Measurements from ENCODE around the gene MROH7. TPM values are rescaled to one million over a fixed set of nuclear protein-coding genes. Genes with fewer than 3 reads are reported as not detected.

Gene MROH7
- total and polyA plus RNA-seq, 4 donors: 2.1 to 42.3 (median 14.7) TPM

GRCh38 chr1:54754486-54755285, 113.1 kb downstream of the MROH7 start:
- 90 to 91% methylated on average over 24 to 25 of the region's 25 CpGs for WGBS, 2 donors
- no peak overlapping the region for H3K27ac ChIP-seq (ENCODE audit: low read depth in 1 of 2, low read length in 2 of 2)
- no peak overlapping the region for H3K4me3 ChIP-seq (ENCODE audit: low read length in 2 of 2)
- no peaks in the 10 kb centered on the region for H3K27me3 ChIP-seq (ENCODE audit: control insufficient read depth in 1 of 2, insufficient read depth in 2 of 2, low read length in 1 of 2)
- no peak for ATAC-seq (ENCODE audit: low FRiP score)
- DNase-seq: no peak
- H3K36me3 ChIP-seq (ENCODE audit: control insufficient read depth in 1 of 2, insufficient read depth in 2 of 2, low read length in 1 of 2): peaks cover 0 to 3% of the 10 kb centered on the region in 2 donors
- intact Hi-C loops (cut with DNase I): no loop called here
- no peaks in the 10 kb centered on the region for H3K9me3 ChIP-seq (ENCODE audit: control insufficient read depth, low read length)
- no peaks in the 10 kb centered on the region for H3K4me1 ChIP-seq (ENCODE audit: control insufficient read depth in 1 of 2, insufficient read depth in 2 of 2, low read length in 2 of 2)

GRCh38 chr1:54757833-54758232, 116.2 kb downstream of the MROH7 start:
- Histone ChIP-seq H3K4me1 (ENCODE audit: control insufficient read depth in 1 of 2, insufficient read depth in 2 of 2, low read length in 2 of 2) (no peaks in the 10 kb centered on the region), H3K9me3 (ENCODE audit: control insufficient read depth, low read length) (no peaks in the 10 kb centered on the region), H3K27me3 (ENCODE audit: control insufficient read depth in 1 of 2, insufficient read depth in 2 of 2, low read length in 1 of 2) (no peaks in the 10 kb centered on the region), H3K27ac (ENCODE audit: low read depth in 1 of 2, low read length in 2 of 2) (no peak overlapping the region), H3K36me3 (ENCODE audit: control insufficient read depth in 1 of 2, insufficient read depth in 2 of 2, low read length in 1 of 2) (peaks cover 0 to 3% of the 10 kb centered on the region in 2 donors), H3K4me3 (ENCODE audit: low read length in 2 of 2) (no peak overlapping the region)
- ATAC-seq (ENCODE audit: low FRiP score) (no peak), DNase-seq (no peak)
- WGBS, 2 donors: 92 to 94% methylated on average over 9 of the region's 9 CpGs
- intact Hi-C loops (cut with DNase I): no loop called here

DNA sequence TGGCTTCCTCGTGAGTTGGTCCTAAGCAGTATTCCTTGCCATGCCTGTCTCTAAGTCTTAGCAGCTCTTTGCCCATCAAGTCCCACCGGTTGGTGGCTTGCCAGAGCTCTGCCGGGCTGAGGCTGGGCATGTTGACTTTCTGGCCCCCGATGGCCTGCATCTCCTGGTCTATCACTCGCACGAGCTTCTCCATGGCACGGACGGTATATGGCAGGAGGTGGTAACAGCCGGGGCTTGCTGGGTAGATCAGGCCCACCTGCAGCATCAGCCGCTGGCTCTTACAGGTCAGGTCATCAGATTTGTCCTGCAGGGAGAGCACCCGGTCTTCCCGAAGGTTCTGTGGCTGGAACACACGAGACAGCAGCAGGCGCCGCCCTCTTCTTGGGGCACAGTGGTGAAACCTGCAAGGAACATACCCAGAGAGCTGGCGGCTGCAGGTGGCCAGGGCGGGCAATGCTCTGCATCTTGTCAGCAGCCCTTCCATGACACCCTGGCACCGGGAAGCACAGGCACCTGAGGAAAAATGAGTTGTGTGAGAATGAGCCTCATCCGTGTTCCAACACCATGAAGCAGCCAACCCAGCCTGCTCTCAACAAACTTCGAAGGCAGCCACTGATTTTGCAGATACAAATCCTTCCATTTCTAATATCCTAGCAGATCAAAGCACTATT, 117.2 kb downstream of the MROH7 start:
- no peaks in the 10 kb centered on the region for H3K9me3 ChIP-seq (ENCODE audit: control insufficient read depth, low read length)
- no peaks in the 10 kb centered on the region for H3K27me3 ChIP-seq (ENCODE audit: control insufficient read depth in 1 of 2, insufficient read depth in 2 of 2, low read length in 1 of 2)
- no peak for ATAC-seq (ENCODE audit: low FRiP score)
- no peaks in the 10 kb centered on the region for H3K4me1 ChIP-seq (ENCODE audit: control insufficient read depth in 1 of 2, insufficient read depth in 2 of 2, low read length in 2 of 2)
- intact Hi-C loops (cut with DNase I): no loop called here
- no peak for DNase-seq
- H3K36me3 ChIP-seq (ENCODE audit: control insufficient read depth in 1 of 2, insufficient read depth in 2 of 2, low read length in 1 of 2): peaks cover 0 to 3% of the 10 kb centered on the region in 2 donors
- 94% methylated on average over 20 of the region's 20 CpGs for WGBS, 2 donors
- H3K4me3 ChIP-seq (ENCODE audit: low read length in 2 of 2): no peak overlapping the region
- H3K27ac ChIP-seq (ENCODE audit: low read depth in 1 of 2, low read length in 2 of 2): no peak overlapping the region

Other genes with a start within 250 kb of the MROH7 start
- gene SSBP3, start 235.4 kb upstream of the MROH7 start, total RNA-seq: 10 to 100 TPM; 73.8 to 83.4 TPM
- gene SSBP3, start 235.4 kb upstream of the MROH7 start, polyA plus RNA-seq: 10 to 100 TPM; 43.7 to 57.7 TPM
- 10 to 100 TPM; 17.5 to 20.9 TPM for gene ACOT11, start 93.6 kb upstream of the MROH7 start, total RNA-seq
- 1 to 10 TPM; 6.4 to 7.3 TPM for gene ACOT11, start 93.6 kb upstream of the MROH7 start, polyA plus RNA-seq
- gene FAM151A, start 18.3 kb upstream of the MROH7 start, total RNA-seq: not detected
- under 1 TPM in 1 of 2 donors, not detected in 1; 0.08 TPM for gene FAM151A, start 18.3 kb upstream of the MROH7 start, polyA plus RNA-seq
- gene TTC4, start 74.1 kb downstream of the MROH7 start, total RNA-seq: 10 to 100 TPM; 13.0 to 15.2 TPM
- gene TTC4, start 74.1 kb downstream of the MROH7 start, polyA plus RNA-seq: 10 to 100 TPM in 1 of 2 donors, 1 to 10 TPM in 1; 8.9 to 18.9 TPM
- gene PARS2, start 122.7 kb downstream of the MROH7 start, total RNA-seq: 1 to 10 TPM; 2.2 to 3.0 TPM
- gene PARS2, start 122.7 kb downstream of the MROH7 start, polyA plus RNA-seq: 1 to 10 TPM; 1.2 to 2.4 TPM
- gene TTC22, start 159.5 kb downstream of the MROH7 start, total RNA-seq: under 1 TPM in 1 of 2 donors, not detected in 1; 0.27 TPM
- 1 to 10 TPM in 1 of 2 donors, under 1 TPM in 1; 0.20 to 3.9 TPM for gene TTC22, start 159.5 kb downstream of the MROH7 start, polyA plus RNA-seq
- gene DHCR24, start 245.4 kb downstream of the MROH7 start, total RNA-seq: 10 to 100 TPM; 26.6 to 29.6 TPM
- 1 to 10 TPM; 5.1 to 5.4 TPM for gene DHCR24, start 245.4 kb downstream of the MROH7 start, polyA plus RNA-seq